ENCODE data around the gene MMP7. TPM values are rescaled to one million over a fixed set of nuclear protein-coding genes. Genes with fewer than 3 reads are reported as not detected.

Gene MMP7
- total and polyA plus RNA-seq, 12 donors = 0.10 to 3.4 TPM; not detected in 10

DNA sequence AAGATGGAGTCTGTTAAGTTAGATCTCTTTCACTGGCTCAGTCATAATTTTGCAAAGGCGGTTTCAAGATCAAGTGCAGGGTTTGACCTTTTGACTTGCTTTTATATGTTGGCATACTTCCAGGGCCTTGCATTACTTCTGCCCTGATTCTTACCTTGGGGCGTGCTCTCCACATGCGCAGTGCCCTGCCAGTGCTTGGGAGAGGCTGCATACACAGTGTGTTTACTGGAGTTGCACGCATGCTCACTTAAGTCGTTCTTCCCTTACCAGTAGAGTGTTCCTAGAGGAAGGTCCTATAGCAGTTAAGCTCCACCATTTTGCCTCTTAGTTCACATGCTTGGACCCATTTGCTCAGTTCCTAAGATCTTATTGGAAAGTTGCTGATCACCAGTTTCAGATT lies 57.0 kb downstream of the MMP7 start:
- Histone ChIP-seq H3K4me3 (no peak overlapping the region), H3K4me1 (peaks cover 0 to 29% (median 5%) of the 10 kb centered on the region in 9 donors), H3K9me3 (no peaks in the 10 kb centered on the region), H3K36me3 (no peaks in the 10 kb centered on the region), H3K27me3 (no peaks in the 10 kb centered on the region), H3K27ac (no peak overlapping the region)
- DNase-seq (no peak), ATAC-seq (no peak)
- intact Hi-C loops (cut with DNase I) = no loop called here
- TF ChIP-seq, protein P1, sequence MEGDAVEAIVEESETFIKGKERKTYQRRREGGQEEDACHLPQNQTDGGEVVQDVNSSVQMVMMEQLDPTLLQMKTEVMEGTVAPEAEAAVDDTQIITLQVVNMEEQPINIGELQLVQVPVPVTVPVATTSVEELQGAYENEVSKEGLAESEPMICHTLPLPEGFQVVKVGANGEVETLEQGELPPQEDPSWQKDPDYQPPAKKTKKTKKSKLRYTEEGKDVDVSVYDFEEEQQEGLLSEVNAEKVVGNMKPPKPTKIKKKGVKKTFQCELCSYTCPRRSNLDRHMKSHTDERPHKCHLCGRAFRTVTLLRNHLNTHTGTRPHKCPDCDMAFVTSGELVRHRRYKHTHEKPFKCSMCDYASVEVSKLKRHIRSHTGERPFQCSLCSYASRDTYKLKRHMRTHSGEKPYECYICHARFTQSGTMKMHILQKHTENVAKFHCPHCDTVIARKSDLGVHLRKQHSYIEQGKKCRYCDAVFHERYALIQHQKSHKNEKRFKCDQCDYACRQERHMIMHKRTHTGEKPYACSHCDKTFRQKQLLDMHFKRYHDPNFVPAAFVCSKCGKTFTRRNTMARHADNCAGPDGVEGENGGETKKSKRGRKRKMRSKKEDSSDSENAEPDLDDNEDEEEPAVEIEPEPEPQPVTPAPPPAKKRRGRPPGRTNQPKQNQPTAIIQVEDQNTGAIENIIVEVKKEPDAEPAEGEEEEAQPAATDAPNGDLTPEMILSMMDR (IDR thresholded peaks at IDR 0.05) = no peak
- 97 to 100% methylated on average over 5 of the region's 5 CpGs for WGBS, 2 donors

DNA sequence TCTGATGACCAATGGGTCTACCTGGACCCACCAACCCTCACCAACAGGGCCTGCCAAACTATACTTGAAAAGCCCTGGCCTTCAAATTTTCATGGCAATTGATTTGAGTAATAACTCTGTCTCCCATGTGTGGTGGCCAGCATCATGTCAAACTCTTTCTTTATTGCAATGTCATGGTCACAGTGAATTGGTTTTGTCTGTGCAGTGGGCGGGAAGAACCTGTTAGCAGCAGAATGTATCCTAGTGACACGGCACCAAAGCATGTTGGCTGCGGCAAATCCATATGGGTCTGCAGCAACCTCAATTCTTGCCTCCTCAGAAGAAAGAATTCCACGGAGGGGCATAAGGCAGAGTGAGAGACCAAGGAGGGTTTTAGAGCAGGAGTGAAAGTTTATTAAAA lies 58.4 kb downstream of the MMP7 start:
- Histone ChIP-seq H3K9me3 (no peaks in the 10 kb centered on the region), H3K4me1 (peaks cover 0 to 23% (median 4%) of the 10 kb centered on the region in 9 donors), H3K36me3 (no peaks in the 10 kb centered on the region), H3K4me3 (no peak overlapping the region), H3K27me3 (no peaks in the 10 kb centered on the region), H3K27ac (no peak overlapping the region)
- intact Hi-C loops (cut with DNase I) = no loop called here
- TF ChIP-seq, protein P1 (IDR thresholded peaks at IDR 0.05) = no peak
- ATAC-seq (no peak), DNase-seq (no peak)
- 97% methylated on average over 4 of the region's 4 CpGs for WGBS, 2 donors

DNA sequence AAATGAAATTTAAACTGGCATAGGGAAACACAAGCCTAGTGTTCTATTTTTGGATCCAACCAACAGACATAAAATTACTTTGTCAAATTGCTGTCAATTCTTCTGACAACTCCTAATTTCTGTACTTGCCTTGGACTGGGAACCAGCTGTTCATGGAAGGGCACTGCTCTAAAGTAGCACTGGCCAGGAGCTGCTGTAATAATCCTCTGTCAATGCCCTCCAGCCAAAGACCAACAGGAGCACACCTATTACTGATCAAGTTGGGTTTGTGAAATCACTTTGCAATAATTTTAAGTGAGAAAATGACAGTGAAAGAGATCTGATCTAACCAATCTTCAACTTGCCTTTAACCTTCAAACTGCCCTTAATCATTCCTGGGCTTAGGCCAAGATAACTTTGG lies 59.1 kb downstream of the MMP7 start:
- peaks cover 0 to 17% (median 0%) of the 10 kb centered on the region in 9 donors for H3K4me1 ChIP-seq
- TF ChIP-seq, protein P1 (IDR thresholded peaks at IDR 0.05) = no peak
- ATAC-seq = no peak
- no peak overlapping the region for H3K27ac ChIP-seq
- no peaks in the 10 kb centered on the region for H3K36me3 ChIP-seq
- H3K27me3 ChIP-seq = no peaks in the 10 kb centered on the region
- DNase-seq = no peak
- H3K9me3 ChIP-seq = no peaks in the 10 kb centered on the region
- no peak overlapping the region for H3K4me3 ChIP-seq
- intact Hi-C loops (cut with DNase I) = no loop called here

Other genes with a start within 250 kb of the MMP7 start
- gene BIRC3, start 213.3 kb downstream of the MMP7 start, total RNA-seq = 10 to 100 TPM in 3 of 10 donors, 1 to 10 TPM in 7; 1.5 to 16.5 (median 5.7) TPM
- gene BIRC3, start 213.3 kb downstream of the MMP7 start, polyA plus RNA-seq = 1 to 10 TPM; 1.1 to 6.0 TPM
- gene BIRC2, start 183.5 kb downstream of the MMP7 start, total RNA-seq = 10 to 100 TPM; 25.4 to 39.7 (median 28.6) TPM
- 10 to 100 TPM; 20.2 to 26.6 TPM for gene BIRC2, start 183.5 kb downstream of the MMP7 start, polyA plus RNA-seq
- 10 to 100 TPM; 67.5 to 98.7 (median 78.3) TPM for gene TMEM123, start 78.0 kb downstream of the MMP7 start, total RNA-seq
- gene TMEM123, start 78.0 kb downstream of the MMP7 start, polyA plus RNA-seq = 10 to 100 TPM; 18.7 to 25.3 TPM
- not detected for gene MMP20, start 94.6 kb upstream of the MMP7 start, total RNA-seq
- not detected for gene MMP20, start 94.6 kb upstream of the MMP7 start, polyA plus RNA-seq
- not detected for gene MMP27, start 175.0 kb upstream of the MMP7 start, total RNA-seq
- gene MMP27, start 175.0 kb upstream of the MMP7 start, polyA plus RNA-seq = not detected
- gene MMP8, start 194.2 kb upstream of the MMP7 start, total RNA-seq = 1 to 10 TPM in 1 of 10 donors, under 1 TPM in 2, not detected in 7; 0.15 to 1.4 (median 0.28) TPM
- gene MMP8, start 194.2 kb upstream of the MMP7 start, polyA plus RNA-seq = under 1 TPM in 1 of 2 donors, not detected in 1; 0.13 TPM
- gene MMP10, start 249.9 kb upstream of the MMP7 start, total RNA-seq = not detected
- not detected for gene MMP10, start 249.9 kb upstream of the MMP7 start, polyA plus RNA-seq